Fibroblast of the conjunctiva (primary cell): ENCODE measurements around the gene PHF20.
"Not testable (repeated sequence)": the region's sequence is repeated elsewhere in the genome, so short reads cannot be mapped to it uniquely, and the experiment has no call there.

Experiments
- DNase-seq: peaks from one replicate; pipeline ENCODE4 v3.0.0-alpha.2; 2010; ENCODE audit warnings: low read depth

The PHF20 gene

GRCh38 chr20:35929301-35929700 is 157.5 kb downstream of the PHF20 start:
- no peak for DNase-seq

GRCh38 chr20:35934050-35934449 is 162.2 kb downstream of the PHF20 start:
- DNase-seq = no peak

- DNase-seq = no peak
Observed at GRCh38 chr20:35939264-35939663, 167.4 kb downstream of the PHF20 start.

- no peak for DNase-seq
Observed at GRCh38 chr20:35941620-35942019, 169.8 kb downstream of the PHF20 start.

GRCh38 chr20:35942243-35942642 is 170.4 kb downstream of the PHF20 start:
- DNase-seq = no peak

- no peak for DNase-seq
Observed at GRCh38 chr20:35947489-35947888, 175.7 kb downstream of the PHF20 start.

- no peak for DNase-seq
Observed at GRCh38 chr20:35947907-35948306, 176.1 kb downstream of the PHF20 start.

GRCh38 chr20:35950093-35950492 is 178.3 kb downstream of the PHF20 start:
- DNase-seq = no peak

- DNase-seq = not testable (repeated sequence)
Observed at GRCh38 chr20:35952080-35952479, 180.3 kb downstream of the PHF20 start.

GRCh38 chr20:35952480-35953386 is 180.9 kb downstream of the PHF20 start:
- DNase-seq = no peak

- DNase-seq = no peak
Observed at GRCh38 chr20:35953387-35954199, 181.8 kb downstream of the PHF20 start.

GRCh38 chr20:35954200-35954906 is 182.5 kb downstream of the PHF20 start, which contains the start of gene SCAND1:
Gene SCAND1, minus strand, starts transcription at chr20:35954502. Its CDS starts 218 bp downstream, at chr20:35954284.
- DNase-seq = peak; percentile 97

GRCh38 chr20:35954907-35955251 is 183.1 kb downstream of the PHF20 start:
- no peak for DNase-seq

GRCh38 chr20:35956616-35957015 is 184.8 kb downstream of the PHF20 start:
- no peak for DNase-seq

GRCh38 chr20:35959291-35959690 is 187.5 kb downstream of the PHF20 start:
- DNase-seq = not testable (repeated sequence)

- no peak for DNase-seq
Observed at GRCh38 chr20:35963878-35964277, 192.1 kb downstream of the PHF20 start.

- DNase-seq = no peak
Observed at GRCh38 chr20:35967979-35968640, 196.3 kb downstream of the PHF20 start, which contains the start of gene CNBD2. Gene CNBD2, plus strand, starts transcription at chr20:35968590. Its CDS starts 173 bp downstream, at chr20:35968763.

GRCh38 chr20:35968930-35969329 is 197.1 kb downstream of the PHF20 start:
- DNase-seq = no peak

- DNase-seq = no peak
Observed at GRCh38 chr20:35971981-35972380, 200.2 kb downstream of the PHF20 start.

- peak; percentile 18 for DNase-seq
Observed at GRCh38 chr20:35972462-35972861, 200.6 kb downstream of the PHF20 start.

- no peak for DNase-seq
Observed at GRCh38 chr20:35974256-35974655, 202.4 kb downstream of the PHF20 start.
